GM12875 (cell line): Measurements from ENCODE around the gene ZNF417.

Experiments used
- H3K4me3 ChIP-seq: one replicate; pipeline ENCODE4 v1.5.1; 2011; ENCODE audit warnings: low read depth, low read length, control low read depth
- CTCF ChIP-seq: IDR thresholded peaks from 2 replicates; pipeline ENCODE4 v1.5.1; 2011; ENCODE audit warnings: low read depth, mild to moderate bottlenecking, control low read depth, inconsistent platforms, low read length, moderate library complexity, borderline replicate concordance; ENCODE audit not compliant: insufficient read depth

Gene ZNF417

GRCh38 chr19:57947419-57948134, 31.2 kb upstream of the ZNF417 start, which contains the start of gene ZNF256:
TSS of gene ZNF256 (minus strand) at chr19:57947706. CDS start at chr19:57947474, 232 bp downstream.
- peak within 1 kb of the TSS; percentile 53 for H3K4me3 ChIP-seq
- TF ChIP-seq CTCF, result peak; percentile 52; the same call in 1 of the 2 replicates

GRCh38 chr19:57947088-57947418, 30.7 kb upstream of the ZNF417 start:
- no peak for TF ChIP-seq CTCF
- H3K4me3 ChIP-seq, result peak overlapping the region; percentile 53

GRCh38 chr19:57946316-57946715, 29.9 kb upstream of the ZNF417 start:
- H3K4me3 ChIP-seq, result peak overlapping the region; percentile 53
- TF ChIP-seq CTCF, result no peak

GRCh38 chr19:57941593-57941992, 25.2 kb upstream of the ZNF417 start:
- H3K4me3 ChIP-seq, result no peak overlapping the region
- no peak for TF ChIP-seq CTCF

- no peak for TF ChIP-seq CTCF
- H3K4me3 ChIP-seq, result no peak overlapping the region
These were observed 19.3 kb upstream of the ZNF417 start for GRCh38 chr19:57935731-57936130.

GRCh38 chr19:57934820-57935665, 18.7 kb upstream of the ZNF417 start, which contains the start of gene ZNF418:
TSS of gene ZNF418 (minus strand) at chr19:57935402. CDS start at chr19:57933822, 1,580 bp downstream.
- no peak for TF ChIP-seq CTCF

More at GRCh38 chr19:57934820-57935665, 18.7 kb upstream of the ZNF417 start, which contains the start of gene ZNF418:
- H3K4me3 ChIP-seq, result peak within 1 kb of the TSS; percentile 51
